H1 (cell line): ENCODE measurements around the gene LRCH2. TPM values are rescaled to one million over a fixed set of nuclear protein-coding genes. Genes with fewer than 3 reads are reported as not detected.

Experiments
- CTCF ChIA-PET: fragments of 300-600 bp; sonication (Branson Sonifier 250); formaldehyde crosslinking; loops from one replicate; lab custom pipeline; 2021; ENCODE audit not compliant: partially characterized antibody; lab: Charles Lee
- POLR2A ChIA-PET: fragments of 300-600 bp; sonication (Branson Sonifier 250); formaldehyde crosslinking; loops from one replicate; lab custom pipeline; 2021; ENCODE audit warnings: inconsistent platforms; ENCODE audit not compliant: partially characterized antibody; lab: Charles Lee
- DNase-seq, 2 experiments: peaks; one replicate each; pipeline versions ENCODE4 v3.0.0 to v3.0.0-alpha.2; 2010 to 2022; ENCODE audit warnings: low spot score in 2 of 2, low read depth in 1 of 2, mixed read lengths in 1 of 2
- FAIRE-seq: peaks from 2 replicates; lab custom pipeline; 2011; peaks lifted over from hg19 to GRCh38; lab: Jason Lieb, UNC
- H2AFZ ChIP-seq: 2 replicates; pipeline ENCODE4 v1.8.1; 2012; ENCODE audit warnings: low read length, inconsistent platforms
- H2AK5ac ChIP-seq: 2 replicates; pipeline ENCODE4 v1.6.1; 2013; ENCODE audit warnings: low read depth, low read length
- H2BK120ac ChIP-seq: replicated peaks from 2 replicates; pipeline ENCODE3; 2013; ENCODE audit warnings: low read depth, low read length, inconsistent platforms
- H2BK12ac ChIP-seq: 2 replicates; pipeline ENCODE4 v1.6.1; 2013; ENCODE audit warnings: low read depth, low read length
- H2BK15ac ChIP-seq: 2 replicates; pipeline ENCODE4 v1.6.1; 2013; ENCODE audit warnings: low read length
- H2BK20ac ChIP-seq: 2 replicates; pipeline ENCODE4 v1.6.1; 2013; ENCODE audit warnings: low read length
- H2BK5ac ChIP-seq: 2 replicates; pipeline ENCODE4 v1.6.1; 2013; ENCODE audit warnings: low read depth, low read length
- H3K14ac ChIP-seq: 2 replicates; pipeline ENCODE4 v1.6.1; 2013; ENCODE audit warnings: inconsistent platforms; ENCODE audit not compliant: insufficient read length
- H3K18ac ChIP-seq: 2 replicates; pipeline ENCODE4 v1.6.1; 2013; ENCODE audit warnings: low read length; ENCODE audit errors: extremely low read depth
- H3K23ac ChIP-seq: 2 replicates; pipeline ENCODE4 v1.6.1; 2013; ENCODE audit warnings: inconsistent platforms; ENCODE audit not compliant: insufficient read length
- H3K23me2 ChIP-seq: 2 replicates; pipeline ENCODE4 v1.6.1; 2013; ENCODE audit warnings: low read depth, low read length
- H3K27ac ChIP-seq: 2 replicates; pipeline ENCODE4 v1.6.1; 2011; ENCODE audit warnings: low read depth, low read length, inconsistent platforms
- H3K27me3 ChIP-seq, 4 experiments: replicated peaks in 1 of 4; 1 replicate in 1 of 4; 2 replicates in 3 of 4; pipeline versions ENCODE4 v1.6.1 to v1.8.1; 2011 to 2013; ENCODE audit warnings: low read length in 3 of 4, mild to moderate bottlenecking in 3 of 4, inconsistent platforms in 2 of 4, mixed read lengths in 2 of 4, moderate library complexity in 1 of 4; ENCODE audit not compliant: control insufficient read depth in 3 of 4, insufficient read depth in 3 of 4; ENCODE audit errors: extremely low read depth in 1 of 4
- H3K36me3 ChIP-seq, 4 experiments: 2 replicates each; pipeline versions ENCODE4 v1.6.1 to v1.8.1; 2011 to 2013; ENCODE audit warnings: mild to moderate bottlenecking in 4 of 4, low read length in 3 of 4, moderate library complexity in 2 of 4, control low read depth in 1 of 4, inconsistent platforms in 1 of 4; ENCODE audit not compliant: insufficient read depth in 4 of 4, control insufficient read depth in 2 of 4
- H3K4ac ChIP-seq: replicated peaks from 2 replicates; pipeline ENCODE3; 2013; ENCODE audit warnings: low read length, low read depth, mixed read lengths, inconsistent platforms; ENCODE audit not compliant: insufficient read length
- H3K4me1 ChIP-seq, 4 experiments: replicated peaks in 1 of 4; 1 replicate in 1 of 4; 2 replicates in 3 of 4; pipeline versions ENCODE4 v1.6.1 to v1.8.1; 2011 to 2013; ENCODE audit warnings: low read length in 3 of 4, inconsistent platforms in 2 of 4, mixed read lengths in 1 of 4; ENCODE audit not compliant: insufficient read depth in 4 of 4, control insufficient read depth in 3 of 4
- H3K4me2 ChIP-seq, 2 experiments: 2 replicates each; pipeline versions ENCODE4 v1.6.1 to v1.8.1; 2011 to 2013; ENCODE audit warnings: low read depth in 2 of 2, low read length in 2 of 2, control low read depth in 1 of 2, inconsistent platforms in 1 of 2, mild to moderate bottlenecking in 1 of 2; ENCODE audit not compliant: insufficient read depth in 1 of 2
- H3K4me3 ChIP-seq, 4 experiments: fragments of 200-600, 300-600 bp in 1 of 4; sonication (generic), shearing (Covaris generic), sonication (Bioruptor Twin) in 1 of 4; 2 replicates each; pipeline versions ENCODE4 v1.5.1 to v1.8.1; 2011 to 2016; ENCODE audit warnings: low read length in 4 of 4, low read depth in 3 of 4, control low read depth in 2 of 4, inconsistent platforms in 2 of 4, mild to moderate bottlenecking in 2 of 4, mixed read lengths in 1 of 4, moderate library complexity in 1 of 4; ENCODE audit not compliant: insufficient read depth in 2 of 4; ENCODE audit errors: extremely low read depth in 1 of 4
- H3K56ac ChIP-seq: replicated peaks from 2 replicates; pipeline ENCODE3; 2013; ENCODE audit warnings: low read depth, mild to moderate bottlenecking, mixed read lengths, low read length, inconsistent platforms; ENCODE audit not compliant: insufficient read length
- H3K79me1 ChIP-seq: 2 replicates; pipeline ENCODE4 v1.6.1; 2013; ENCODE audit warnings: low read depth, low read length, control low read depth
- H3K79me2 ChIP-seq, 2 experiments: 2 replicates each; pipeline versions ENCODE4 v1.6.1 to v1.8.1; 2012 to 2013; ENCODE audit warnings: low read length in 2 of 2, mild to moderate bottlenecking in 2 of 2, inconsistent platforms in 1 of 2; ENCODE audit not compliant: insufficient read depth in 2 of 2, control insufficient read depth in 1 of 2
- H3K9ac ChIP-seq, 4 experiments: replicated peaks in 1 of 4; 1 replicate in 1 of 4; 2 replicates in 3 of 4; pipeline versions ENCODE4 v1.6.1 to v1.8.1; 2011 to 2013; ENCODE audit warnings: low read depth in 3 of 4, low read length in 3 of 4, control low read depth in 2 of 4, mild to moderate bottlenecking in 2 of 4, moderate library complexity in 2 of 4, inconsistent platforms in 1 of 4; ENCODE audit errors: extremely low read depth in 1 of 4
- H3K9me3 ChIP-seq, 2 experiments: 2 replicates each; pipeline versions ENCODE4 v1.6.1 to v1.8.1; 2012 to 2013; ENCODE audit warnings: mild to moderate bottlenecking in 2 of 2, moderate library complexity in 2 of 2, control low read depth in 1 of 2, inconsistent platforms in 1 of 2, low read depth in 1 of 2, low read length in 1 of 2, mixed read lengths in 1 of 2; ENCODE audit not compliant: insufficient read depth in 2 of 2
- H4K20me1 ChIP-seq, 2 experiments: replicated peaks in 1 of 2; 2 replicates each; pipeline versions ENCODE3 to v1.8.1; 2011 to 2013; ENCODE audit warnings: inconsistent platforms in 2 of 2, low read length in 2 of 2, mild to moderate bottlenecking in 1 of 2; ENCODE audit not compliant: insufficient read depth in 2 of 2, control insufficient read depth in 1 of 2
- H4K5ac ChIP-seq: 2 replicates; pipeline ENCODE4 v1.6.1; 2013; ENCODE audit warnings: low read length, low read depth, mixed read lengths, inconsistent platforms; ENCODE audit not compliant: insufficient read length
- H4K8ac ChIP-seq: 2 replicates; pipeline ENCODE4 v1.8.0; 2013; ENCODE audit warnings: mild to moderate bottlenecking, moderate library complexity, low read length, inconsistent platforms; ENCODE audit not compliant: insufficient read depth; ENCODE audit errors: extremely low read depth
- H4K91ac ChIP-seq: replicated peaks from 2 replicates; pipeline ENCODE3; 2013; ENCODE audit warnings: low read length, mixed read lengths, inconsistent platforms; ENCODE audit not compliant: insufficient read length
- NRF1 ChIP-seq: IDR thresholded peaks from 2 replicates; pipeline ENCODE4 v1.6.1; 2011; ENCODE audit warnings: mild to moderate bottlenecking, low read depth, low read length, improper control_type of control experiment
- RAD21 ChIP-seq, 2 experiments: IDR thresholded peaks in 1 of 2; conservative IDR thresholded peaks in 1 of 2; 2 replicates each; pipeline ENCODE4 v1.6.1; 2011; ENCODE audit warnings: low read depth in 2 of 2, low read length in 2 of 2, improper control_type of control experiment in 1 of 2, inconsistent platforms in 1 of 2, mild to moderate bottlenecking in 1 of 2, moderate library complexity in 1 of 2
- TAF7 ChIP-seq: optimal IDR thresholded peaks from 2 replicates; pipeline ENCODE3; 2011; ENCODE audit warnings: low read depth, mild to moderate bottlenecking, inconsistent platforms, low read length, moderate library complexity, borderline replicate concordance
- WGBS, 2 experiments: shearing (Covaris generic) in 1 of 2; methylation state at CpG; one replicate each; pipeline versions ENCODE4 v1.1.6 to v1.1.7; 2013 to 2015; ENCODE audit warnings: low lambda C conversion rate in 2 of 2, mixed read lengths in 2 of 2, inconsistent platforms in 1 of 2, low coverage in 1 of 2, missing lambda C conversion rate in 1 of 2; ENCODE audit not compliant: insufficient replicate concordance in 2 of 2, insufficient coverage in 1 of 2, insufficient read length in 1 of 2; ENCODE audit errors: extremely low coverage in 1 of 2, missing lambda C conversion rate in 1 of 2; 5-methylcytosine and 5-hydroxymethylcytosine counted together
- polyA plus RNA-seq, 7 experiments: library from polyadenylated mRNA; depleted of rRNA in 3 of 7; stranded (reverse) in 5 of 7; unstranded in 2 of 7; fragments of >200 nt in 5 of 7; fragments of 200-250 nt in 2 of 7; gene quantifications; 1 replicate in 5 of 7; 2 replicates in 1 of 7; 4 replicates in 1 of 7; pipeline versions ENCODE4 v1.2.1 to v1.2.3, GENCODE V29; 2011 to 2013; ENCODE audit warnings: missing spikeins in 2 of 7, mixed read lengths in 2 of 7
- total RNA-seq: library from RNA; stranded (reverse); fragmentation: NEBNext Ultra II Directional; extraction: Animal tissue kit (Norgen Biotek cat#: 25700); gene quantifications from 2 replicates; pipeline ENCODE4 v1.2.1, GENCODE V29; 2021
- TF ChIP-seq, protein P1 (sequence below), 3 experiments: IDR thresholded peaks; 1 replicate in 2 of 3; 2 replicates in 1 of 3; pipeline versions ENCODE4 v1.5.1 to v1.6.1; 2011; ENCODE audit warnings: low read length in 3 of 3, mild to moderate bottlenecking in 3 of 3, inconsistent platforms in 2 of 3, low read depth in 1 of 3, moderate library complexity in 1 of 3; ENCODE audit not compliant: insufficient read depth in 1 of 3; ENCODE audit errors: control extremely low read depth in 1 of 3

The LRCH2 gene
- total and polyA plus RNA-seq, 2 of the 8 experiments (the other 6 are each of a cell fraction or from before 2014, with no cell fraction given) = 1.5 to 5.5 TPM

DNA sequence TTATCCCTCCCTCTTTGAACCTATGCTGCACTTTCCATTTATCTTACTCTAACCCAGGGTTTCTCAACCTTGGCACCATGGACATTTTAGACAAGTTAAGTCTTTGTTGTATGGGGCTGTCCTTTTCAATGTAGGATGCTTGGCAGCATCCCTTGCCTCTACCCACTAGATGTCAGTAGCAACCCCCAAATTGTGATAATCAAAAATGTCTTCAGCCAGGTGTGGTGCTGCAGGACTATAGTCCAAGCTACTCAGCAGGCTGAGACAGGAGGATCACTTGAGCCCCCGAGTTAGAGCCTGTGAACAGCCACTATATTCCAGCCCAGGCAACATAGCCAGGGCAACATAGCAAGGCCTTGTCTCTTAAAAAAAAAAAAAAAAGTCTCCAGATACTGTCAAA is 7.0 kb downstream of the LRCH2 start:
- Histone ChIP-seq H3K4me2 (no peak overlapping the region), H3K14ac (no peak overlapping the region), H3K9ac (no peak overlapping the region), H3K79me2 (peaks cover 0 to 3% of the 10 kb centered on the region in 2 experiments; a peak in 2 of 4 replicates), H2AK5ac (no peak overlapping the region), H4K20me1 (no peaks in the 10 kb centered on the region), H3K4me3 (no peak overlapping the region), H2BK20ac (no peak overlapping the region), H2BK120ac (no peak overlapping the region), H2BK12ac (no peak overlapping the region), H4K91ac (no peak overlapping the region), H2BK5ac (no peak overlapping the region), H3K56ac (no peak overlapping the region), H3K23ac (no peak overlapping the region), H2BK15ac (no peak overlapping the region), H4K8ac (no peak overlapping the region), H3K4ac (no peak overlapping the region), H3K18ac (no peak overlapping the region), H3K79me1 (no peaks in the 10 kb centered on the region), H3K27ac (no peak overlapping the region), H3K36me3 (no peaks in the 10 kb centered on the region), H4K5ac (no peak overlapping the region), H3K23me2 (no peaks in the 10 kb centered on the region), H3K27me3 (no peaks in the 10 kb centered on the region), H2AFZ (no peak overlapping the region), H3K9me3 (no peaks in the 10 kb centered on the region), H3K4me1 (no peaks in the 10 kb centered on the region)
- CTCF ChIA-PET = interaction anchor here (0.6 to 1.9 kb wide), 6 partner anchors 42 to 679 kb away, joined by 3 to 4 read pairs (median 3); no protein-coding TSS in a partner anchor
- FAIRE-seq (peak; percentile 90), DNase-seq (no peak)
- TF ChIP-seq RAD21 (IDR thresholded peaks at IDR 0.05 in 1 of 2, conservative IDR thresholded peaks at IDR 0.05 in 1 of 2; ENCODE audit: low read depth in 2 of 2, low read length in 2 of 2) (peak; percentile 79 to 88), TAF7 (peak; percentile 19), NRF1 (no peak)
- TF ChIP-seq, protein P1, sequence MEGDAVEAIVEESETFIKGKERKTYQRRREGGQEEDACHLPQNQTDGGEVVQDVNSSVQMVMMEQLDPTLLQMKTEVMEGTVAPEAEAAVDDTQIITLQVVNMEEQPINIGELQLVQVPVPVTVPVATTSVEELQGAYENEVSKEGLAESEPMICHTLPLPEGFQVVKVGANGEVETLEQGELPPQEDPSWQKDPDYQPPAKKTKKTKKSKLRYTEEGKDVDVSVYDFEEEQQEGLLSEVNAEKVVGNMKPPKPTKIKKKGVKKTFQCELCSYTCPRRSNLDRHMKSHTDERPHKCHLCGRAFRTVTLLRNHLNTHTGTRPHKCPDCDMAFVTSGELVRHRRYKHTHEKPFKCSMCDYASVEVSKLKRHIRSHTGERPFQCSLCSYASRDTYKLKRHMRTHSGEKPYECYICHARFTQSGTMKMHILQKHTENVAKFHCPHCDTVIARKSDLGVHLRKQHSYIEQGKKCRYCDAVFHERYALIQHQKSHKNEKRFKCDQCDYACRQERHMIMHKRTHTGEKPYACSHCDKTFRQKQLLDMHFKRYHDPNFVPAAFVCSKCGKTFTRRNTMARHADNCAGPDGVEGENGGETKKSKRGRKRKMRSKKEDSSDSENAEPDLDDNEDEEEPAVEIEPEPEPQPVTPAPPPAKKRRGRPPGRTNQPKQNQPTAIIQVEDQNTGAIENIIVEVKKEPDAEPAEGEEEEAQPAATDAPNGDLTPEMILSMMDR (IDR thresholded peaks at IDR 0.05; ENCODE audit: control extremely low read depth in 1 of 3, insufficient read depth in 1 of 3, low read depth in 1 of 3, low read length in 3 of 3) = peak; percentile 4 to 99 (median 73)
- POLR2A ChIA-PET = no interaction called here
- 40% methylated on average over 1 of the region's 1 CpG; no CpG with 5 or more reads in 1 of the 2 experiments for WGBS, 2 experiments
